Neural crest cell (in vitro differentiated cells): ENCODE results near the gene CDH19. TPM values are rescaled to one million over a fixed set of nuclear protein-coding genes. Genes with fewer than 3 reads are reported as not detected.
A peak's percentile ranks its signal among the peaks of the same experiment; 100 is the strongest.

Experiments
- DNase-seq: peaks from one replicate; pipeline ENCODE4 v3.0.0; 2021; ENCODE audit warnings: low read depth, mixed read lengths, low spot score
- H3K27ac Mint-ChIP-seq: one replicate; pipeline ENCODE4 v1.8.0; 2021; ENCODE audit warnings: mild to moderate bottlenecking, mixed read lengths; ENCODE audit not compliant: unreplicated experiment
- H3K27me3 Mint-ChIP-seq: 2 replicates; pipeline ENCODE4 v1.8.0; 2021; ENCODE audit warnings: low read depth, mild to moderate bottlenecking, mixed read lengths
- H3K36me3 Mint-ChIP-seq: 2 replicates; pipeline ENCODE4 v1.8.0; 2021; ENCODE audit warnings: low read depth, mild to moderate bottlenecking, mixed read lengths
- H3K4me1 Mint-ChIP-seq: 2 replicates; pipeline ENCODE4 v1.8.0; 2021; ENCODE audit warnings: mixed read lengths
- H3K4me3 Mint-ChIP-seq: one replicate; pipeline ENCODE4 v1.8.0; 2021; ENCODE audit warnings: mild to moderate bottlenecking, mixed read lengths
- H3K9me3 Mint-ChIP-seq: 2 replicates; pipeline ENCODE4 v1.8.0; 2021; ENCODE audit warnings: mixed read lengths
- CTCF ChIP-seq: fragments of 200-600 bp; sonication (generic); conservative IDR thresholded peaks from 2 replicates; pipeline ENCODE4 v1.5.0; 2021; ENCODE audit warnings: antibody characterized with exemption, mild to moderate bottlenecking
- total RNA-seq: library from RNA; stranded (reverse); gene quantifications from 2 replicates; pipeline ENCODE4 v1.2.1, GENCODE V29; 2021

The CDH19 gene
- total RNA-seq, 1 donor from 2014 or later: 14.7 TPM

DNA sequence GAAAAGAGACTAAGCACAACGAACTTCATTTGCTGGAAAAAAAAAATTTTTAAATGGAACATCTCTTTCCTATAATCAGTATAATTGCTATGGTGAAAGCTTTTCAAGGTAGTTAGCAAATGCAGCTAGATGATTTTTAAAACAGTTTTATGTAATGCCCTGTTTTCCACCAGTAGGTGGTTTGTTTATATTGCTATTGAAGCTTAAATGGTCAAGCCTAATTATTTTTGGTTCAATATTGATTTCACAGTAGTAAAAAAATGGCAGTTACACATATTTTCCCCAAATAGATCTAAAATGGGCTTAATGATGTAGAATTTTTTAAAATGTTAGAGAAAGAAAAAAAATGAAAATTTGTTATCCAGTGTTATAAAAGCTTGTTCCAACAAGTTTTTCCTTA is 70.2 kb downstream of the CDH19 start:
- Mint-ChIP-seq H3K4me1 (peaks cover 17% of the 10 kb centered on the region), H3K27ac (no peak overlapping the region), H3K27me3 (no peaks in the 10 kb centered on the region), H3K36me3 (no peaks in the 10 kb centered on the region), H3K9me3 (no peaks in the 10 kb centered on the region), H3K4me3 (no peak overlapping the region)
- DNase-seq: no peak
- TF ChIP-seq CTCF: peak; percentile 53

DNA sequence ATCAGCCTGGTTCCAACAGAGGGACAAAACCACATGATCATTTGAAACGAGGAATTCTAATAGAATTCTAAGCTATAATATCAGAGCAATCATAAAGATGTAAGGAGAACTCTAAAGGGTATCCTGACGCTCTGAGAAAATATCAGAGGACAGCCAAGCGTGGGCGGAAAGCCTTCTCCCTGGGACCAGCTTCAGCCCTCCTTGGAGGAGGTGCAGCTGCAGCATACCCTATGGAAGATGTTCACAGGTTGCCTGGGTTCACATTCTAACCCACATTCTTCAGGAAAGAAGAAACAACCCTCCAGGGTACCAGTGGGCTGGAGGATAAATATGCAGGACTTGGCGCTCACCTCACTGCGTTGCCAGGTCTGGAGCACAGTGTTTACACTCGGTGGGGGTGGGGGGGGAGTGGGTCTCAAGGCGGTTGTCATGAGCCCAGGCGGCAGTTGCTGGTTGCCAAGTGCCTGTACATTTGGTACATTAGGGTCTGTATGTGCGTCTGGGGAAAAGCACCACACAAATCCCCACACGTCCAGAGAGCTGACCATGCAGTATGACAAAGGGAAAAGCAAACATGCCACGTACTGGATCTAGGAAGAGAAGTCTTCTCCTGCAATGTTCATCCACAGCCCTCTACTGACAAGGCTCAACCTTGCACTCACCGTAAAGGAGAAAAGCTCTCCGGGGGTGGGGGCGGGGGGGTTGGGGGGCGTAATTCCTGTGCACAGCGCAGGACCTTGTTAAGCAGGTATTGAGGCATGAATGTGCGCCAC is 80.5 kb downstream of the CDH19 start:
- Mint-ChIP-seq H3K27me3 (no peaks in the 10 kb centered on the region), H3K36me3 (no peaks in the 10 kb centered on the region), H3K4me1 (no peaks in the 10 kb centered on the region), H3K27ac (no peak overlapping the region), H3K4me3 (no peak overlapping the region), H3K9me3 (no peaks in the 10 kb centered on the region)
- no peak for TF ChIP-seq CTCF
- DNase-seq: no peak

GRCh38 chr18:66513996-66514395 is 89.9 kb downstream of the CDH19 start:
- H3K27me3 Mint-ChIP-seq: no peaks in the 10 kb centered on the region
- peaks cover 9% of the 10 kb centered on the region for H3K4me1 Mint-ChIP-seq
- H3K4me3 Mint-ChIP-seq: no peak overlapping the region
- TF ChIP-seq CTCF: no peak
- H3K27ac Mint-ChIP-seq: no peak overlapping the region
- no peak for DNase-seq
- peaks cover 3% of the 10 kb centered on the region for H3K36me3 Mint-ChIP-seq
- H3K9me3 Mint-ChIP-seq: no peaks in the 10 kb centered on the region

DNA sequence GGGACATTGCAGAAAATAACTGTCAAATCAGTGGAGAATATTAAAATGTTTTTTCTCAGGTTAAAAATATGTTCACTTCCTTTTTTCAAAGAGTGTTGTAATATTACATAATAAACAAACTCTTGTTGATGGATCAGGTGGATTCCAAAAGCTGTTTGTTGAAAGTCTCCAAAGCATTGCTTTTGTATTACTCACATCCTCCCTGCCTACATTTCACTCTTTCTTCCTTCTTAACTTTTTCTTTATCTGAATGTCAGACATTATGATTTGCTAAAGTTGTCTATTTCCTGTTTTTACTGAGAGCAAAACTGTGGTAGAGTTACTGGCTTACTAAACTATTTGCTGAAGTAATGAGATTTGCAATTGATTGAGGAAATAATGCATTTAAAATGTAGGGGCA is 92.1 kb downstream of the CDH19 start:
- H3K27me3 Mint-ChIP-seq: no peaks in the 10 kb centered on the region
- H3K27ac Mint-ChIP-seq: peak overlapping the region; percentile 12
- DNase-seq: no peak
- H3K36me3 Mint-ChIP-seq: peaks cover 1% of the 10 kb centered on the region
- H3K9me3 Mint-ChIP-seq: no peaks in the 10 kb centered on the region
- no peak for TF ChIP-seq CTCF
- H3K4me1 Mint-ChIP-seq: peaks cover 9% of the 10 kb centered on the region
- no peak overlapping the region for H3K4me3 Mint-ChIP-seq

DNA sequence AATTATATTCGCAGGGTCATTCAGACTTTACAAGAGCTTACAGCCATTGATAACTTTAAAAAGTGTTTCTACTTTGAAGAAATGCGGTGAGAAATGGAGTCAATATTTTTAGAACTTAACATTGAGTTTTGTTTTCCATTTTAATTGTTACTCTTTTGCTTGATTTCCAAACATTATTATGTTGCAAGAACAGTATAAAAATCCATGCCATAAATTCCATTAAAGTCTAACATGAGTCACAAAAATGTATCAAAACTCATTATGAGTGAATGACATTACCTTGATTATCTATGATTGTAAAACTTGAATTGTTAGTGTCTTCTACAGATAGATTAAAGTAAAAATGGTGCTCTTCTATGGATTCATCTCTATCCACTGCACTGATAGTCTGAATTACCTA is 92.6 kb downstream of the CDH19 start:
- Mint-ChIP-seq H3K27me3 (no peaks in the 10 kb centered on the region), H3K9me3 (no peaks in the 10 kb centered on the region), H3K36me3 (no peaks in the 10 kb centered on the region), H3K4me3 (no peak overlapping the region), H3K27ac (no peak overlapping the region), H3K4me1 (peaks cover 9% of the 10 kb centered on the region)
- TF ChIP-seq CTCF: no peak
- no peak for DNase-seq
